Stimulated activated CD4-positive, alpha-beta T cell treated with anti-CD3 and anti-CD28 coated beads, Interleukin-4, amount 100 ng/mL, for 4 hours (primary cell): ENCODE data around the gene TYMP.

ENCODE experiments used
- DNase-seq, 2 experiments: peaks; one replicate each; pipeline ENCODE4 v3.0.0-alpha.2; 2020

The TYMP gene

DNA sequence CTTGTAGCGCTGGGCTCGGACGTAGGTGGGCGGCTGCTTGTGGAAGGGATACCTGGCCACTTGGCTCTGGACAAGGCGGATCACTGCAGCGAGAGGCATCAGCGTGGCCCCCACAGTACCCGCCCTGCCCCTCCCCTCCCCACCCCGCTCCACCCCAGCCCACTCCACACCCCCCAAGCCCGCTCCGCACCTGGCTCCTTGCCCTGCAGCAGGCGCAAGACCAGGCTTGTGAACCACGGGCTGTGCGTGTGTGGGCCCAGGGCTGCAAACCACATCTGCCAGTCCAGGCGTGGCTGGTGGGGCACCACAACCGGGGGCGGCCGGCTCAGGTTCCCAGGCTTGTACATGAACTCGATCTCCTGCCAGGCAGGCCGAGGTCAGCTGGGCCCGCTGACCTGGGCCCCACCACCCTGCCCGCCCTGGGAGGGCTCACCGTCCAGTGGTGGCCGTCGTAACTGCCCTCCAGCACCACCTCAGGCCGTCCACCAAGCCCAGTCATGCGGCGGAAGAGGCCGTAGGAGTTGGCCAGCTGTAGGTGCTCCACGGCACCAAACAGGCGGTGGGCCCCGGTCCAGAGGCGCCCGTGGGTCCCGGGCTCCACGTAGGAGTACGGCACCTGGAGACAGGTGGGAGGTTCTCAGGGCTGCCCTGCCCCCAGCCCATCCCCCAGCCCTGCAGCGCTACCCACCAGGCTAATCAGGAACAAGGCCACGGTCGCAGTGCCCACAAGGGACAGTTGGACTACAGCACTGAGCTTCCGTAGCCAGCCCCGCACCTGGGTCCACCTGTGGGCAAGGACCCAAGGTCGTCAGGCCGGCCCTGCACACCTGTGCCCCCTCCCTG is 25.2 kb downstream of the TYMP start:
- no peak for DNase-seq

DNA sequence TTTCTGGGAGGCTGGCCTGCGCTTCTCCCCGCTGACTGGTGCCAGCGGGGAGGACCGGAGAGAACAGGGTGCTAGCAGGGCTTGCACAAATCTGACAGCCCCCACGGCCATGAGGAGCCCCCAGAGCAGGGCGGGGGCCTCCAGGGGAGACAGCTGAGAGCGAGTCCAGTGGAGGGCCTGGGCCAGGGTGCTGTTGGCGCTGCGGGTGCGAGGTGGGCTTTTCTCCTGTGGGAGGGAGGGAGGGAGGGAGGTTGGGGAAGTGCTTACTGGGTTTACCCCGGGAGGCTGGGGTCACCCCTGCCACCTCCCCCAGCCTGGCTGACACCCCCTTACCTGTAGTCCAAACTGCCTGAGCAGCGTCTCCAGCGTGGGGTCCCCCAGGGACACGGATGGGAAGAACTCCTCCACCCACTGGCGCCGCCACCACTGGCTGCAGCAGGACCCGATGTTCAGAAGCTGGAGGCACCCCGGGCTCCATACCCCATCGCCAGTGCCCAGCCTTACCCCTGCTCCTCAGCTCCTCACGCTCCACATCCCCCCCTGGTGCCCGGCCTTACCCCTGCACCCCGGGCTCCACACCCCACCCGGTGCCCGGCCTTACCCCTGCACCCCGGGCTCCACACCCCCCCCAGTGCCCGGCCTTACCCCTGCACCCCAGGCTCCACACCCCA is 26.2 kb downstream of the TYMP start:
- DNase-seq: no peak

DNA sequence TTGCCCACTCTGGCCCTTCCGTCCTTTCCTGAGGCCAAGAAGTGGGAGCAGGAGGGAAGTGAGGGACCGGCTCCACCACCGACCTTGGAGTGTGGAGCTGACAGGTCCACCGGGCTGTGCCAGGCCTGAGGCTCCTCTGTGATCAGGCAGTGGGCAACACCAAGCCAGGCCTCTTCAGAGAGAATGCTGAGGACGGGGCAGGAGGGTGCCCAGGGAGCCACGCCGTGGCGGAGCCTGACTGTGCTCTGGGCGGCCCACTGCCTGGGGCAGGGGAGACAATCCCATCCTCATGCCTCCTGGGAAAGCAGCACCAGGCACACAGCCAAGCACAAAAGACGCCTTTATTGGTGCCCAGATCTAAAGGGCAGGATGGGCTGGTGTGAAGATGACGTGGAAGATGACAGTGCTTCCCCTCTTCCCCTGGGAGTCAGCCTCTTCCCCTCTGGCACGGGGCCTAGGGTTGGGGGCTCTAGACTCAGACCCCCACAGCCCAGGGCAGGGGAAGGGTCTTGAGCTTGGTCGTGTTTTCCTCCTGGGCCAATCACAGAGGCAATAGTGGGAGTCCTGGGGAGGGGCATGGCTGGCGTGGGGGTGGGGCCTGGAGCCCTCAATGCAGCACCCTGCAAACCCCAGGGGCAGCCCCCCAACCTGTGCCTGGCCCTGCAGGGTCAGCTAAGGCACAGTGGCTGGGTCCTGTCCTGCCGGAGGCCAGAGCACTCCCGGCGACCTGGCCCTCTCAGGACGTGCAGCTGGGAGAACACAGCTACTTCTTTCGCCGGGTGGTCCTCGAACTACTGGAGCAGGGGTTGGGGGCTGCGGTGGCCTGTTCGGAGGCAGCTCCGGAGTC is 27.0 kb downstream of the TYMP start:
- no peak for DNase-seq

DNA sequence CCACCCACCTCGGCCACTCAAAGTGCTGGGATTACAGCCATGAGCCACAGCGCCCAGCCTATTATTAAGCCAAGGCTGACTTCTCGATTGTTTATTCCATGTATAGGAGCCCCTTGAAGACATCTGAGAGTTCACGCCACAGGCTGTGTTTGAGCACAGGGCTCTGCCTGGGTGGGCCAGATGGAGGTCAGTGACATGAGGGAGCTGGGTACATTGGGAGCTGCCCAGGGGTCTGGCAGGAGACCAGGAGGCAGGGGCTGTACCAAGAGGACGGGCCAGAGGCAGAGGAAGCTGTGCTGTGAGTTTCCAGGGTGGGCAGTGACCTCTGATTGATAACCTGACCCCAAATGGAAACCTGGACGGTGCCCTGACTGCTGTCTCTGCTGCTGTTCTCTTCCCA is 27.7 kb downstream of the TYMP start:
- DNase-seq: no peak

DNA sequence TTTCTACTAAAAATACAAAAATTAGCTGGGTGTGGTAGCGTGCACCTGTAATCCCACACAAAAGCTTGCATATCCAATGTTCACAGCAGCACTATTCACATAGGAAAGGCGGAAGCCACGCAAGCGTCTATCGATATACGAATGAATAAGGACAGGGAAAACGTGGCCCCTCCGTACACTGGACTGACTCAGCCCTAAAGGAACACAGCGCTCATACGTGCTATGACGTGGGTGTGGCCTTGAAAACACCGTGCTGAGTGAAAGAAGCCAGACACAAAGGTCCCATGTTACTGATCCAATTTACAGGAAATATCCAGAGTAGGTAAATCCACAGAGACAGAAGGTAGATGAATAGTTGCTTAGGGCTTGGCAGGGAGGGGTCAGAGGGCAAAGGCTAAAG is 29.4 kb downstream of the TYMP start:
- no peak for DNase-seq

DNA sequence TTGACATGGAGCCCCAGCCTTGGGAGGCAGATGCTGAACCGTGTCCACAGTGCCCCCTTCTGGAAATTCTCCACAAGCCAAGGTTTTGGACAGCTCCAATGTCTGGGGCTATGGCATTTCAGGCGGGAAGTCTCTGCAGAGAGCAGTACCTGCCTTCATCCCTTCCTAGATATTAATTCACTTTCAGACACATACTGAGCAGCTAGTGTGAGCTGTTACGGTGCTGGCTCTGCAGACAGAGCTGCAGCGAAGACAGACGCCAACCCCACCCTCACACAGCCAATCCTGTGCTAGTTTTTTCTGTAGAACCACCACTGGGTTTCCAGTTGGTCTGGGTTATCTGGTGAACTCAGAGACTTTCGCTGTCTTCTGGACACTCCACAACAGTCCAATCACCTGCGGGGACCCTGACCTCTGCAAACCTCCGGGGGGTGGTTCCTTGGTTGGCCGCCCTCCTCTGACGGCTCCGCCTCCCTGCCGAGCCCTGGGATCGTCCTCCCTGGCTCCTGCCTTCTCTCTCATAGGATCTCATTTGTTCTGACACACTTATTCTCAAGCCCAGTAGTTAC is 31.4 kb downstream of the TYMP start:
- DNase-seq: peak; percentile 53 to 64

DNA sequence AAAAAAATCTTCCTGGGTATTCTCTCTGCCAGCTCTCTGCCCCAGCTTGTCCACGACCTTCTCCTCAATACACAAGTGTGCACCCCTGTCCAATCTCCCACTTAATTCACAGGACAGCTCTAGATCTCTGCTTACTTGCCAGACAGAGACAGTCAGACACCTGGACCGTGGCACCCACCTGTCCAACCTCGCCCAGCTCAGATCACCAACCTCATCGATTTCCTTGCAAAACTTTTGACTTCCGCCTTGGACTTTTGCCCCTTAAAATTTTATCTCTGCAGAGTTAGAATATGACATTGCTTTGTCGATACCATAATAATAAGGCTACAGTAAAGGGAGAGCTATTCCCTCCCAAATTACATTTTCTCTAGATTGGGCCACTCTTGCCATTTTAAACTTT is 32.7 kb downstream of the TYMP start:
- no peak for DNase-seq

DNA sequence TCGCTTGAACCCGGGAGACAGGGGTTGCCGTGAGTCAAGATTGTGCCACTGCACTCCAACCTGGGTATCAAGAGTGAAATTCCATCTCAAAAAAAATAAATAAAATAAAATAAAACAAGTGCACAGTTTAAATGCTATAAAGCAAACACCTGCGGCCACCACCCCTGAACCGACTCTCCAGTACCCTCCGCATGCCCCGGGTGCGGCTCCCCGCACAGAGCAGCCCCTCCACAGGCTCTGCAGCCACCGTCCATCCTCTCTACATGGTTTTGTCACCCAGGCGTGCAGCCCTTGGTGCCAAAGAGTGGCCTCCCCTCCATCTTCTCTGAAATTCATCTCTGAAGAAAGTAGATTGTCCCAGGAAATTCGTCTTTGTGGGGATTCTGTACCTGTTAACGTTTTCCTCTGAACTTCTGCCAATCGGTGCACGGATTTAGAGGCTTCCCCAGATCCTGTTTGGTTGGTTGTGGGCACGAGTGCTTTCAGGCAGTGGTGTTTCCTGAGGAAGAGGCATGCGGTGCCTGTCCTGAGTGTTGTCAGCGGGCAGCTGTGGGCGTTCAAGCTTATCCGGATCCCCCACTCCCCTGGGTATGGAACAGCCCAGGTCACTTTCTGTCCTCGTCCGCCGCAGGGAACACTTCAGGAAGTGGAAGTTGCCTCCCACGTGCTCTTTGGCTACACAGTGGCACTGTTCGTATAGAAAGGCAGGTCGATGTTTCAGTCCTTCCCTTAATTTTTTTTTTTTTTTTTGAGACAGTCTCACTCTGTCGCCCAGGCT is 39.1 kb downstream of the TYMP start:
- no peak for DNase-seq

DNA sequence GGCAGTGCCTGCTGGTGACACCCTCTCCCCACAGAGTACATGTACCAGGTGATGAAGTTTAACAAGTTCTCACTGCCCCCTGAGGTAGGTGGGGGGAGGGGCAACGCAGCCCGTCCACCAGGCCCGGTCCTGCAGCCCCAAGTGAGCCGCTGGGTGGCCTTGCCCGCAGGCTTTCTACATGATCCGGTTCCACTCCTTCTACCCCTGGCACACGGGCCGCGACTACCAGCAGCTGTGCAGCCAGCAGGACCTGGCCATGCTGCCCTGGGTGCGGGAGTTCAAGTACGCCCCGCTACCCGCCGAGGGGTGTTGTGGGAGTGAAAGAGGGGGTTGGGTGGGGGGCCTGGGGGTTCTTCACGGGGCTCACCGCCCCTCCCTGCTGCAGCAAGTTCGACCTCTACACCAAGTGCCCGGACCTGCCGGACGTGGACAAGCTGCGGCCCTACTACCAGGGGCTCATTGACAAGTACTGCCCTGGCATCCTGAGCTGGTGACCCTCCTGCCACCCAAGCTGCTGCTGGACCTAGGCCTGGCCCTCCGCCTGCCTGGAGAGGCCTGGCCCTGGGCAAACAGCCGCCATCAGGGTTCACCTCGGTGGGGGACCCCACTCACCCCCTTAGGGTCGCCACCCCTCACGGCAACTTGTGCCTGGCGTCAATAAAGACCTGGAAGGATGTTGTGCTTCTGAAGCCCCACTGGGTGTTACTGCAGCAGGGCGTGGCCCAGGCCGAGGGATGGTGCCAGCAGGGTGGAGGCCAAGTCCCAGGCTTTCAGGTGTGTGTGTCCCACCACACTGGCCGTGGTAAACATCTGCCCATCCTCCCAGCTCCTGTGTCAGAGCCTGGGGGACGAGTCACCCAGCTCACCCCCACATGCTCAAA is 40.2 kb downstream of the TYMP start:
- DNase-seq: no peak

DNA sequence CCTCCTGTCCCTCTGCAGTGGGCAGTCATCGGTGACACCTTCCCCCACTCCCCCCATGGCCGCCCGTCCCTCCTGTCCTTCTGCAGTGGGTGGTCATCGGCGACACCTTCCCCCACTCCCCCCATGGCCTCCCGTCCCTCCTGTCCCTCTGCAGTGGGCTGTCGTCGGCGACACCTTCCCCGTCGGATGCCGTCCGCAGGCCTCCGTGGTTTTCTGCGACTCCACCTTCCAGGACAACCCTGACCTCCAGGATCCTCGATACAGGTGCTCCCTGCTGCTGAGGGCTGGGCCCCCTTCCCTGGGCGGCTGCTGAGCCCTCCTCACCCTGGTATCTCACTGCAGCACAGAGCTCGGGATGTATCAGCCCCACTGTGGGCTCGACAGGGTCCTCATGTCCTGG is 40.9 kb downstream of the TYMP start:
- no peak for DNase-seq

DNA sequence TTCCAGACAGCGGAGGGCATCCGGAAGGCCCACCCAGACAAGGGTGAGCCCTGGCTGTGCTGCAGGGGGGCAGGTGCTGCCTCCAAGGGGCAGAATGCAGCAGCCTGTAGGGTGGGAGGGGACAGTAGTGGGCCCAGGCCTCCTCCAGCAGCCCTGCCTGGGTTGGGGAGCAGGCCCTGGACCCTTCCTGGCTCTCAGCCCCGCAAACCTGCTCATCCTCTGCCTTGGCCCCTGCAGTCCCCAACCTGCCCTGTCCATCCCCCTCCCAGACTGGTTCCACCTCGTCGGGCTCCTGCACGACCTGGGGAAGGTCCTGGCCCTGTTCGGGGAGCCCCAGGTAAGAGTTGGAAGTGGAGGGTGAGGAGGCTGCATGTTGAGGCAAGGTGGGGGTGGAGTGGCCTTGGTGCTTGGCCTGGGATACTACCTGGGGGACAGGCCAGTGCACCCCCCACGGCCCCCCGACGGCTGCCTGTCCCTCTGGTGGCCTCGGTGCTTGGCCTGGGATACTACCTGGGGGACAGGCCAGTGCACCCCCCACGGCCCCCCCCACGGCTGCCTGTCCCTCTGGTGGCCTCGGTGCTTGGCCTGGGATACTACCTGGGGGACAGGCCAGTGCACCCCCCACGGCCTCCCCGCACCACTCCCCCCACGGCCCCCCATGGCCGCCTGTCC is 41.7 kb downstream of the TYMP start:
- DNase-seq: no peak

DNA sequence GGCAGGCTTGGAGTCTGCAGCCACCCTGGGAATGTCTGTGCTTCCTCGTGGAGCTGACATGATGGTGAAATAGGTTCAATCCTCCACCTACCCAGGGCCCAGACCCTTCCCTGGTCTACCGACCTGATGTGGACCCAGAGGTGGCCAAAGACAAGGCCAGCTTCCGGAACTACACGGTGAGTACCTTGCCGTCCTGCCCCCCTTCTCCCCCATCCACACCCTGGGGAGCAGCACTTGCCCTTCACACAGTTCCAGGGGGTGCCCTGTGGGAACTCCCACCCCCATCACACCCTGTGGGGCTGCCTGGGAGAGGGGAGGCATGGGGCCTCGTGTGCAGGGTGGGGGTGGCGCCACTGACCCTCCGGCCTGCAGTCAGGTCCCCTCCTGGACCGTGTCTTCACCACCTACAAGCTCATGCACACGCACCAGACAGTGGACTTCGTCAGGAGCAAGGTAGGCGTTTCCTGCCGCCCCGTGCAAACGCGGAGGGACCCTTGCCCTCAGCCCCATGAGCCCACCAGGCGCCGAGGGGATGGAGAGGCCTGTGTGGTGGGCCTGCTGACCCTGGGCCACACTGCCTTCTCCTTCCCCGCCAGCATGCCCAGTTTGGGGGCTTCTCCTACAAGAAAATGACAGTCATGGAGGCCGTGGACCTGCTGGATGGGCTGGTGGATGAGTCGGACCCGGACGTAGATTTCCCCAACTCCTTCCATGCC is 42.4 kb downstream of the TYMP start:
- no peak for DNase-seq

DNA sequence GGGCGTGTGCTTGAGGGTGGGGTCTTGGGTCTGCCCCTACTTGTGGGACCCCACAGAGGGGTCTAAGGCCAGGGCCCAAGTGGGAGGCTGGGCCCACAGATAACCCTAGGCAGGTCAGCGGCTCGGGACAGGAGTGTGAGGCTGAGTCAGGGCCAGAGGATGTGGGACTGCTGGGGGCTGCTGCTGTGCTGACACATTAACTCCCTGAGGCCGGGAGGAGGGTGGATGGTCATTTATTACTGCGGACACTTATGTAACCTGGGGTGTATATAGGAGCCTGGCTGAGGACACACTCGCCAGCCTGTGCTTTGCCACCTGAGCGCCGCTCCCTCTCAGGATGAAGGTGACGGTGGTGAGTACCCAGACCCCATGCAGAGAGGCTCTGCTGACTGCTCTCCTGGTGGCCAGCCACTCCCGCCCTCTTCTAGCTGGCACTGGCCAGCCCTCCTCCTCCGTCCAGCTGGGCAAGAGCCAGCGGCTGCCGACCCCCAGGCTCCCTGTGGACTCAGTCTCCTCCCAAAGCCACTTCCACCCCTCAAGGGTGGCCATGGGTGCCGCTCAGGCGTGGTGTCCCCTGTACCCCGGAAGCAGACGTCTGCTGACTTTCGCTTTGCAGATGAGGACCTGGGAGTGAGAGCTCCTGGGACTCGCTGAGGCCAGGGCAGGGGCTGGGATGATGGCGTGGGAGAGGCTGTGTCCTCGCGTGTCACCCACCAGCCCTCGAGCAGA is 43.1 kb downstream of the TYMP start, which contains the start of gene MIOX:
Gene MIOX (plus strand): TSS at position 299 of the 729 bp plus-strand sequence. CDS start 39 bp downstream, at position 338.
- no peak for DNase-seq

DNA sequence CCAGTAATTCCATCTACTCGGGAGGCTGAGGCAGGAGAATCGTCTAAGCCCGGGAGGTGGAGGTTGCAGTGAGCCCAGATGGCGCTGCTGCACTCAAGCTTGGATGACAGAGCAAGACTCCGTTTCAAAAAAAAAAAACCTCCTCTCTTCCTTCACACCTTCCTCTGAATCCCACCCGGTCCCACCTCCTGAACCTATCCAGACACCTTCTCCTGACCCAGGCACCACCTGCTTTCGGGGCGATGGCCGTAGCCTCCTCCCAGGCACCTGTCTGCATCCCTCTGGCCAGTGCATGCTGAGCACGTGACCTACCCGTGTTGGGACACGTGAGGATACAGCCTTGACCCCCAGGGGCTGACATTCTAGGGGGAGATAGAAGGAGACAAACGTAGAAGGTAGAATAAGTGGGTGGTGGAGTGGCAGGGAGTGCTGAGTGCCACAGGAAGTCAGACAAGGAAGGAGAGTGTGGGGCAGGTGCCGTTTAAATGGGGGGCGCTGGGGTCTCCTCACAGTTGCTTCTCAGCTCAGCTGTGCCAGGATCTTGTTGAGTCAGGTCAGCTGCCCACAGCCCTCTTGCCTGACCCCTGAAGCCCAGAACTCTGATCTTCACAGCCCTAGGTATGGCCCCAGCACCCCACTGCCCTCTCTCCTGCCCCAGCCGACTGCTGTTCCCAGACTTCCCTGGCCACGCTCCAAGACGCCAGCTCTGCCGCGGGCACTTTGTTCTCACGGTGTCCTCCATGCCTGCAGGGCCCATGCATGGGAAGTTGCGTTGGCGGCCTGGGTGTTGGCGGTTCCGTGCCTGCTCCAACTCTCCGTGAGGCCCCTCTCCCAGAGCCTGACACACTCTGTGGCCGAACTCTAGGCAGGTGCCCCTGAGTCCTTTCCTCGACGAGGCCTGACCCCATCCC is 44.3 kb downstream of the TYMP start:
- DNase-seq: no peak

DNA sequence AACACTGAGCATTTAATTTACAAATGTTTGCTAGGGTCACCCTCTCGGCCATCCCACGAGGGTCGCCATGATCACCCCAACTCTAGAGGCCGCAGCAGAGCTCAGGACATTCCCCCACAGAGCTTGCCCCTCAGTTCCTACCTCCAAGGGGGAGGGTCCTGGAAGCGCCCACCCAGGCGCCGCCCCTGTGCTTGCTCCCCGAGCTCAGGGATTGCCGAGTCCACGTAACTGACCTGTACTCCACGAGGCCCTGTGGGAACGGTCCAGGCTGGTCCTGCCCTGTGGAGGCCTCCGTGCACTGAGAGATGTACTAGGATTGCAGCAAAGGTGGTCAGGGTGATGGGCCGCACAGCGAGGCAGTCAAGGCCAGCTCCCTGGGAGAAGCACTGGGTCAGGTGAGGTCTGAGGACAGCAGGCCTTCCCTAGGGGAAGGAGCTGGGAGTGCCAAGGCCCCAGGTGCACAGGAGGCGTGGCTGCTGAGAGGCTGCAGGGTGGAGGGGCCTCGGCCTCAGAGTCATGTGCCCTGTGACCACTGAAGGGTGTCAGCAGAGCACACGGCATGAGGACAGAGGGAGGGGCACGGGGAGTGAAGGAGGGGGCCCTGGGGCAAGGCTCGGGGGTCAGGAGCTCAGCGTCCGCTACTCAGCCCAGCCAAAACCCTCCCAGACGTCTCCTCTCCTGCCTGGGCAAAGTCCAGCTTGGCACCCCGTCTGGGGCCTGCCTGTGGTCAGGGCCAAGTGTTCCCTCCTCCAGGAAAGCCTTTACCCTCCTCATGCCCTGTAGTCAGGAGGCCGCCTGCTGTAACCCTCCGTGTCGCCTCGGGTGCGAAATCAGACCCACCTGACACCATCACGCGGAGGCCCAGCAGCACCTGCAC is 45.6 kb downstream of the TYMP start:
- DNase-seq: no peak

DNA sequence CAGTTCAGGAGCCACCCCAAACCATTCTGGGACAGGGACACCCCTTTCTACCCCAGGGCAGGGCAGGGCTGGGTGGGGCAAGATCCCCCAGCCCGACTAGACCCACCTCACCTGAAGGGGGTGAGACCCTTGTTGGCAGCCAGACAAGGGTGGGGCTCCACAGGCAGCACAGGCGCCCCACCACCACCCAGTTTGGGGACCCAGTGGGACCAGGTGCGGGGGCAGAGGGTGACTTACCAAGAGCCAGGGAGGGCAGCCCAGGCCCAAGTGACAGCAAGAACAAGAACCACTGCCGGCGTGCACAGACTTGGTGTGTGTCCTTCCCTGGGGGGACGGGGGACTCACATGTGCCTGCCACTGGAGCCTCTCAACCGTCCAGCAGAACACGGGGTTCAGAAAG is 46.3 kb downstream of the TYMP start:
- no peak for DNase-seq

DNA sequence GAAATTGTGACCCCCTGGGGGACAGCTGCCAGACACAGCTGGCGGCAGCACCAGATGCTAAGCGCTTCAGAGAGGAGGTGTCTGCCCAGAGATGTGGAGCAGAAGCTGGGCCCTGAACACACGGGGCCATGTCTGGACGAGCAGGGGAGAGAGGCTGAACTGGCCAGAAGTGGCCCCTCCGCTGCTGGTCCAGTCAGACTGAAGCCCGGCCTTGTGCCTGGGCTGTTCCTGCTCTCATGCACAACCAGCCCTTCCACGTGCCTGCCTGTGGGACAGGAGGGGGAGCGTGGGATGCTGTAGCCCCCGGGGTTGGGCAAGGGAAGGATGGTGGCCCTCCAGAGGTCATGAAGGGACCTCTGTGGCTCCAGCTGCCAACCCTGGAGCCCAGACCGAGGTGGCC is 46.7 kb downstream of the TYMP start:
- no peak for DNase-seq
